RWPE1 (cell line): Measurements from ENCODE around the gene CEACAM19.
"Not testable (repeated sequence)": the region's sequence is repeated elsewhere in the genome, so short reads cannot be mapped to it uniquely, and the experiment has no call there.

ENCODE experiments used
- CTCF ChIA-PET: fragments of 350-600 bp; sonication (Branson Sonifier 250); formaldehyde crosslinking; extraction: SDS; loops from one replicate; lab custom pipeline; 2021; lab: Yijun Ruan, JAX
- POLR2A ChIA-PET: fragments of 400-600 bp; formaldehyde crosslinking; extraction: SDS; loops from one replicate; lab custom pipeline; 2020; ENCODE audit warnings: antibody characterized with exemption; ENCODE audit not compliant: low non-redundant PET; lab: Yijun Ruan, JAX
- DNase-seq: peaks from one replicate; pipeline ENCODE4 v3.0.0; 2012; ENCODE audit warnings: low spot score
- H3K27ac ChIP-seq: fragments of 450-650 bp; 2 replicates; pipeline ENCODE4 v1.5.1; 2017
- TF ChIP-seq, protein P1 (sequence below): fragments of 450-650 bp; conservative IDR thresholded peaks from 2 replicates; pipeline ENCODE4 v1.5.1; 2017; ENCODE audit warnings: low read depth, mild to moderate bottlenecking

CEACAM19 gene, protein sequence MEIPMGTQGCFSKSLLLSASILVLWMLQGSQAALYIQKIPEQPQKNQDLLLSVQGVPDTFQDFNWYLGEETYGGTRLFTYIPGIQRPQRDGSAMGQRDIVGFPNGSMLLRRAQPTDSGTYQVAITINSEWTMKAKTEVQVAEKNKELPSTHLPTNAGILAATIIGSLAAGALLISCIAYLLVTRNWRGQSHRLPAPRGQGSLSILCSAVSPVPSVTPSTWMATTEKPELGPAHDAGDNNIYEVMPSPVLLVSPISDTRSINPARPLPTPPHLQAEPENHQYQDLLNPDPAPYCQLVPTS

DNA sequence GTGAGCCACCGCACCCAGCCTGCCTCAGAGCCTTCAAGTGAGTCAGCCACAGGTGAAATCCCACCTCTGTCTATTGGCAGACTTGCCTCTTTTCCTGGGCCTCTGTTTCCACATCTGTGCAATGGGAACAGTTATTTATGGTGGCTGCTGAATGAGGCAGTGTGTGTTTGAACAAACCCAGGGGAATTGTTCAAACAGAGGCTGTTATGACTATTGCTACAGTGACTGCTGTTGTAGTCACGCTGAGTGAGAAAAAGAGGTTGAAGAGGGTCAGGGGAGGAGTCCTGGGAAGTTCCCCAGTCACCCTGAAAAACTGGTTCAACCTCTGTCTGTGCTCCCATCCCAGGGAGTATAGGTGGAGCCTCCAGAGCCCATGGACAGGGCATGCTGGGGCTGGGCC, at the start of gene CEACAM19:
Gene CEACAM19 (plus strand): TSS at position 83 of the 400 bp plus-strand sequence. CDS start 450 bp downstream, outside the sequence.
- peak; percentile 73 for DNase-seq
- POLR2A ChIA-PET: no interaction called here
- no peak within 1 kb of the TSS for H3K27ac ChIP-seq
- CTCF ChIA-PET: no interaction called here
- TF ChIP-seq, protein P1, sequence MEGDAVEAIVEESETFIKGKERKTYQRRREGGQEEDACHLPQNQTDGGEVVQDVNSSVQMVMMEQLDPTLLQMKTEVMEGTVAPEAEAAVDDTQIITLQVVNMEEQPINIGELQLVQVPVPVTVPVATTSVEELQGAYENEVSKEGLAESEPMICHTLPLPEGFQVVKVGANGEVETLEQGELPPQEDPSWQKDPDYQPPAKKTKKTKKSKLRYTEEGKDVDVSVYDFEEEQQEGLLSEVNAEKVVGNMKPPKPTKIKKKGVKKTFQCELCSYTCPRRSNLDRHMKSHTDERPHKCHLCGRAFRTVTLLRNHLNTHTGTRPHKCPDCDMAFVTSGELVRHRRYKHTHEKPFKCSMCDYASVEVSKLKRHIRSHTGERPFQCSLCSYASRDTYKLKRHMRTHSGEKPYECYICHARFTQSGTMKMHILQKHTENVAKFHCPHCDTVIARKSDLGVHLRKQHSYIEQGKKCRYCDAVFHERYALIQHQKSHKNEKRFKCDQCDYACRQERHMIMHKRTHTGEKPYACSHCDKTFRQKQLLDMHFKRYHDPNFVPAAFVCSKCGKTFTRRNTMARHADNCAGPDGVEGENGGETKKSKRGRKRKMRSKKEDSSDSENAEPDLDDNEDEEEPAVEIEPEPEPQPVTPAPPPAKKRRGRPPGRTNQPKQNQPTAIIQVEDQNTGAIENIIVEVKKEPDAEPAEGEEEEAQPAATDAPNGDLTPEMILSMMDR: no peak

DNA sequence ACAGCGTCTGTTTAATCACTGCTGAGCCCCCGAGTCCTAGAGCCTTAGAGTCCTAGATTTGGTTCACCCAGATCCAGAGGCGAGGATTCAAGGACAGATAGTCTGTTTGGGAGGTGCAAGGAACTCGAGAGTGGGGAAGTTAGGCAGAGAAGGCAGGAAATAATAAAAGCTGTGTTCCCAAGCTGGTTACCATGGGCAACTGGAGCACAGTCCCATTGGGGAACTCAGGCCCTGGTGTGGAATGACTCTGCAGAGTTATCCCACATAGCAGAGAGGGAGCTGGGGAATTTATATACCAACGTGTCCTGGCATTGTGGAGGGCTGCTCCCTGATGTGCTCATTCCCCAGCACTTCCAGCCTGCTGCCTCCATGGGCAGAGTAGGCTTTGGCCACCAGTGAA, 48.2 kb upstream of the CEACAM19 start:
- TF ChIP-seq, protein P1: no peak
- no peak overlapping the region for H3K27ac ChIP-seq
- CTCF ChIA-PET: interaction anchor here (0.7 kb wide), 1 partner anchor 1432 kb away, joined by 3 read pairs; no protein-coding TSS in a partner anchor
- POLR2A ChIA-PET: no interaction called here
- no peak for DNase-seq

DNA sequence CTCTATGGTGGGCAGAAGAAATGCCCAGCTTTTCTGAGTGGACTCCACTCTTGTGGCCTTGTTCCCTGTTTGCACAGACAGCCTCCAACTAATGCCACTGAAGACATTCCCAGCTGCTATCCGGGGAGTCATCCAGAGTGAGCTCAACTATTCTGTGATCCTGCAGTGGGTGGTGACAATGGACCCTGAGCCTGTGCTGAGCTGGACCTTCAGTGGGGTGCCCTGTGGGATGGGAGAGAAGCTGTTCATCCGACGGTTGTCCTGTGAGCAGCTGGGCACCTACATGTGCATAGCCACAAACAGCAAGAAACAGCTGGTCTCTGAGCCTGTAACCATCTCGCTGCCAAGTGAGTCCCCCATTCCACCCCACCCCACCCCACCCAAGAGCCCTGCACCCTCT, 47.7 kb upstream of the CEACAM19 start:
- ChIA-PET POLR2A (no interaction called here), CTCF (interaction anchor here (0.7 kb wide), 1 partner anchor 1431 kb away, joined by 3 read pairs; no protein-coding TSS in a partner anchor)
- TF ChIP-seq, protein P1: no peak
- H3K27ac ChIP-seq: no peak overlapping the region
- DNase-seq: no peak

DNA sequence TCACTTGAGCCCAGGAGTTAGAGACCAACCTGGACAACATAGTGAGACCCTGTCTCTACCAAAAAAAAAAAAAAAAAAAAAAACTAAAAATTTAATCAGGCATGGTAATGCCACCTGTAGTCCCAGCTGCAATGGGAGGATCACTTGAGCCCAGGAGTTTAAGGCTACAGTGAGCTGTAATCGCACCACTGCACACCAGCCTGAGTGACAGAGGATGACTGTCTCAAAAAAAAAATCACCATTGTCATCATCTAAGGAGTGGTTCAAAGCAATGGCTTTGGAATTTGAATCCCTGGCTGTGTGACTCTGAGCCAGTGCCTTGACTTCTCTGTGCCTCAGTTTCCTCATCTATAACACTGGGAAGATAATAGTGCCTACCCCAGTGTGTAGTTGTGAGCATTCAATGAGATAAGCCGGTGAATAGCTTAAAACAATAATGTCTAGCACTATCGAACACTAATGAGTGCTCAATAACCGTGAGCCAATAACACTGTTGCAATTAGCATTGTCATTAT, 46.4 kb upstream of the CEACAM19 start:
- TF ChIP-seq, protein P1: no peak
- DNase-seq: no peak
- POLR2A ChIA-PET: no interaction called here
- no peak overlapping the region for H3K27ac ChIP-seq
- CTCF ChIA-PET: no interaction called here

DNA sequence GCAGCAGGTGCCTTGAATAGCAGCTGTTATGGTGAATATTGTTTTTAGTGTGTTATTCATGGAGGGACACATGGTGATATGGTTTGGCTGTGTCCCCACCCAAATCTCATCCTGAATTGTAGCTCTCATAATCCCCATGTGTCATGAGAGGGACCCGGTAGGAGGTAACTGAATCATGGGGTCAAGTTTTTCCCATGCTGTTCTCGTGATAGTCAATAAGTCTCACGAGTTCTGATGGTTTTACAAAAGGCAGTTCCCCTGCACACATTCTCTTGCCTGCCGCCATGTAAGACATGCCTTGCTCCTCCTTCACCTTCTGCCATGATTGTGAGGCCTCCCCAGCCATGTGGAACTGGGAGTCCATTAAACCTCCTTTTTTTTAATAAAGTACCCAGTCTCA, 45.6 kb upstream of the CEACAM19 start:
- CTCF ChIA-PET: interaction anchor here (1.4 kb wide), 1 partner anchor 12 kb away, joined by 5 read pairs; no protein-coding TSS in a partner anchor
- H3K27ac ChIP-seq: peak overlapping the region; percentile 75
- not testable (repeated sequence) for DNase-seq
- POLR2A ChIA-PET: interaction anchor here (2.0 kb wide), 1 partner anchor 18 kb away, joined by 12 read pairs; the partner anchor contains the start of gene PVR

DNA sequence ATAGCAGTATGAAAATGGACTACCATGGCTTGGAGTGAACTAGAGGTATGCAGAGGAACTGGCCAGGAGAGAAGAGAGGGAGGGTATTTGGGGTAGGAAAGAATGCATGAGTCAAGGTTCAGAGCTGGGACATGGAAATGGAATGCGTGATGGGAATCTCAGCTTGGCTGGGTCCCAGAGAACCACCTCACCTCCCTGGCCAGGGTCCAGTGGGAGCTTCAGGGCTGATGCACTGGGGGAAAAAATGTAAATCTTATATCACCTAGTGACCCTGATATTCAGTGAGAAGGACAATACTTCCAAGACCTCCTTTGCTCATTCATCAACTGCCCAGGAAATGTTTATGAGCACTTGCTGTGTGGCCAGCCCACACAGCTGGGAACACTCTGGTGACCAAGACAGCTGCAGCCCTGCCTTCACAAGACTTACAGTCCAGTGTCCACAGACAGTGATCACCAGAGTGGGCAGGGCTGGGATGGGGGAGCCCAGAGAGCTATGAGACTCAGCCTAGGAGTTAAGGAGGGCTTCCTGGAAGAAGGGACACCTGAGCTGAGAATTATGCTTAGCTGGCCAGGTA, 45.1 kb upstream of the CEACAM19 start:
- peak; percentile 91 for DNase-seq
- ChIA-PET CTCF (interaction anchor here (1.4 kb wide), 1 partner anchor 12 kb away, joined by 5 read pairs; no protein-coding TSS in a partner anchor), POLR2A (interaction anchor here (0.6 to 2.0 kb wide), 3 partner anchors 18 to 111 kb away, joined by 5 to 12 read pairs (median 5); partner anchors contain the start of gene PVR)
- TF ChIP-seq, protein P1: no peak
- peak overlapping the region; percentile 75 for H3K27ac ChIP-seq
